ENCODE results near the gene ROR2.

DNA sequence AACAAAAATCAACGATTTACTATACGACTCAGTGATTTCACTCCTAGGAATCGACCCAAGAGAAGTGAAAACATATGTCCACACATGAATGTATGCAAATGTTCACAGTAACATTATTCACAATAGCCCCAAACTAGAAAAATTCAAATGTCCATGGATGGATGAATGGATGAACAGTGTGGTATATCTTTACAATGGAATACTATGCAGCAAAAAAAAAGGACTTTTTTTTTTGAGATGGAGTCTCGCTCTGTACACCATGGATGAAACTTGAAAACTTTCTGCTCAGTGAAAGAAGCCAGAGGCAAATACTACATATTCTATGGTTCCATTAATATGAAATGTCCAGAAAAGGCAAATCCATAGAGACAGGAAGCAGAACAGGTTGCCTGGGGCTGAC, 233.8 kb downstream of the ROR2 start:
- no peak for TF ChIP-seq TCF4 (CRISPR knock-in tag; IDR thresholded peaks at IDR 0.05; ENCODE audit: borderline replicate concordance)
- TF ChIP-seq, protein P1, sequence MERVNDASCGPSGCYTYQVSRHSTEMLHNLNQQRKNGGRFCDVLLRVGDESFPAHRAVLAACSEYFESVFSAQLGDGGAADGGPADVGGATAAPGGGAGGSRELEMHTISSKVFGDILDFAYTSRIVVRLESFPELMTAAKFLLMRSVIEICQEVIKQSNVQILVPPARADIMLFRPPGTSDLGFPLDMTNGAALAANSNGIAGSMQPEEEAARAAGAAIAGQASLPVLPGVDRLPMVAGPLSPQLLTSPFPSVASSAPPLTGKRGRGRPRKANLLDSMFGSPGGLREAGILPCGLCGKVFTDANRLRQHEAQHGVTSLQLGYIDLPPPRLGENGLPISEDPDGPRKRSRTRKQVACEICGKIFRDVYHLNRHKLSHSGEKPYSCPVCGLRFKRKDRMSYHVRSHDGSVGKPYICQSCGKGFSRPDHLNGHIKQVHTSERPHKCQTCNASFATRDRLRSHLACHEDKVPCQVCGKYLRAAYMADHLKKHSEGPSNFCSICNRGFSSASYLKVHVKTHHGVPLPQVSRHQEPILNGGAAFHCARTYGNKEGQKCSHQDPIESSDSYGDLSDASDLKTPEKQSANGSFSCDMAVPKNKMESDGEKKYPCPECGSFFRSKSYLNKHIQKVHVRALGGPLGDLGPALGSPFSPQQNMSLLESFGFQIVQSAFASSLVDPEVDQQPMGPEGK (CRISPR knock-in tag; IDR thresholded peaks at IDR 0.05; ENCODE audit: borderline replicate concordance): no peak
- no peak for TF ChIP-seq ESRRG (CRISPR knock-in tag; IDR thresholded peaks at IDR 0.05)
- no peak for TF ChIP-seq BACH2 (CRISPR knock-in tag; IDR thresholded peaks at IDR 0.05; ENCODE audit: borderline replicate concordance)
- no peak for TF ChIP-seq ARNTL (CRISPR knock-in tag; IDR thresholded peaks at IDR 0.05; ENCODE audit: borderline replicate concordance, low read depth)
- no peak for TF ChIP-seq RARB (CRISPR knock-in tag; IDR thresholded peaks at IDR 0.05)

All from SK-N-SH treated with all-trans-retinoic acid at 6 μM for 48 hours (cell line).